ENCODE results near the gene MRPL14. TPM values are rescaled to one million over a fixed set of nuclear protein-coding genes. Genes with fewer than 3 reads are reported as not detected.

Gene MRPL14
- total RNA-seq, 1 experiment from 2014 or later = 87.6 TPM

GRCh38 chr6:44104481-44105021 lies 22.7 kb downstream of the MRPL14 start:
- peaks cover 4% of the 10 kb centered on the region for H3K36me3 ChIP-seq (ENCODE audit: control insufficient read depth, insufficient read depth, low read length)
- H3K27me3 ChIP-seq (replicated peaks; ENCODE audit: control insufficient read depth, insufficient read depth, low read length) = no peaks in the 10 kb centered on the region
- TF ChIP-seq, protein P1, sequence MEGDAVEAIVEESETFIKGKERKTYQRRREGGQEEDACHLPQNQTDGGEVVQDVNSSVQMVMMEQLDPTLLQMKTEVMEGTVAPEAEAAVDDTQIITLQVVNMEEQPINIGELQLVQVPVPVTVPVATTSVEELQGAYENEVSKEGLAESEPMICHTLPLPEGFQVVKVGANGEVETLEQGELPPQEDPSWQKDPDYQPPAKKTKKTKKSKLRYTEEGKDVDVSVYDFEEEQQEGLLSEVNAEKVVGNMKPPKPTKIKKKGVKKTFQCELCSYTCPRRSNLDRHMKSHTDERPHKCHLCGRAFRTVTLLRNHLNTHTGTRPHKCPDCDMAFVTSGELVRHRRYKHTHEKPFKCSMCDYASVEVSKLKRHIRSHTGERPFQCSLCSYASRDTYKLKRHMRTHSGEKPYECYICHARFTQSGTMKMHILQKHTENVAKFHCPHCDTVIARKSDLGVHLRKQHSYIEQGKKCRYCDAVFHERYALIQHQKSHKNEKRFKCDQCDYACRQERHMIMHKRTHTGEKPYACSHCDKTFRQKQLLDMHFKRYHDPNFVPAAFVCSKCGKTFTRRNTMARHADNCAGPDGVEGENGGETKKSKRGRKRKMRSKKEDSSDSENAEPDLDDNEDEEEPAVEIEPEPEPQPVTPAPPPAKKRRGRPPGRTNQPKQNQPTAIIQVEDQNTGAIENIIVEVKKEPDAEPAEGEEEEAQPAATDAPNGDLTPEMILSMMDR (IDR thresholded peaks at IDR 0.05; ENCODE audit: insufficient read depth in 1 of 2, low read depth in 1 of 2, low read length in 1 of 2, severe bottlenecking in 1 of 2, unreplicated experiment in 1 of 2) = no peak
- POLR2A ChIA-PET = no interaction called here
- 0 out of 2 replicates have a peak, but pooled peaks cover 4% of the 10 kb centered on the region for H3K4me1 ChIP-seq
- DNase-seq = no peak
- H3K9me3 ChIP-seq = no peaks in the 10 kb centered on the region
- CTCF ChIA-PET = no interaction called here
- intact Hi-C loops (cut with micrococcal nuclease; ENCODE audit: unreplicated experiment) = no loop called here
- Mint-ChIP-seq H3K4me1 (ENCODE audit: low read depth, unreplicated experiment) (peaks cover 12% of the 10 kb centered on the region), H3K27ac (ENCODE audit: unreplicated experiment) (no peak overlapping the region), H3K4me3 (ENCODE audit: unreplicated experiment) (no peak overlapping the region), H3K27me3 (ENCODE audit: insufficient read depth, unreplicated experiment) (no peaks in the 10 kb centered on the region), H3K36me3 (ENCODE audit: insufficient read depth, unreplicated experiment) (peaks cover 61% of the 10 kb centered on the region), H3K9me3 (ENCODE audit: unreplicated experiment) (no peaks in the 10 kb centered on the region)
- no peak overlapping the region for H3K4me3 ChIP-seq (ENCODE audit: low read depth, low read length)
- no TSS peak for BruUV-seq (replicated peaks)

DNA sequence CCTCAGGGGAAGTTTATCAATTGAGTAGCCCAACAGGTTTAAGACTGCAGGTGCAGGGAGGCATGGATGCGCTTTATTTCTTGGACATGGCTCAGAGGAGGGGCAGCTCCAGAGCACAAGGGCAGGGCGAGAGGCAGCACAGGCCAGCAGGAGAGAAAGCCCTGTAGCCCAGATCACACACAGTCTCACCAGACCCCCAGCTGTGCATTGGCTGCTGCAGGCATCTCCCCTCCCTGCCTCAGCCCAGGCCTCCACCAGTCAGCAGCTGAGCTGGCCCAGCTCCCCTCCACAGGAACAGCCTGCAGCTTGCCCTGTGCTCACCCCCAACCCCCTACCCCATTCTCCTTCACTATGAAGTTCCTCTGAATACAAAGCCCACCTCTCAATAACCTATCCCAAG lies 24.7 kb downstream of the MRPL14 start:
- CTCF ChIA-PET = interaction anchor here (0.6 kb wide), 1 partner anchor 134 kb away, joined by 5 read pairs; no protein-coding TSS in a partner anchor
- H3K4me3 Mint-ChIP-seq (ENCODE audit: unreplicated experiment) = no peak overlapping the region
- 0 out of 2 replicates have a peak, but pooled peaks cover 4% of the 10 kb centered on the region for H3K4me1 ChIP-seq

GRCh38 chr6:44101832-44102231 lies 25.4 kb downstream of the MRPL14 start:
- H3K4me3 Mint-ChIP-seq (ENCODE audit: unreplicated experiment) = no peak overlapping the region
- TF ChIP-seq, protein P1 (IDR thresholded peaks at IDR 0.05; ENCODE audit: insufficient read depth in 1 of 2, low read depth in 1 of 2, low read length in 1 of 2, severe bottlenecking in 1 of 2, unreplicated experiment in 1 of 2) = no peak
- Histone ChIP-seq H3K27me3 (replicated peaks; ENCODE audit: control insufficient read depth, insufficient read depth, low read length) (no peaks in the 10 kb centered on the region), H3K9me3 (no peaks in the 10 kb centered on the region), H3K36me3 (ENCODE audit: control insufficient read depth, insufficient read depth, low read length) (peaks cover 1% of the 10 kb centered on the region), H3K4me1 (0 out of 2 replicates have a peak, but pooled peaks cover 4% of the 10 kb centered on the region), H3K4me3 (ENCODE audit: low read depth, low read length) (no peak overlapping the region)
- H3K27ac Mint-ChIP-seq (ENCODE audit: unreplicated experiment) = peak overlapping the region; percentile 55
- no peaks in the 10 kb centered on the region for H3K9me3 Mint-ChIP-seq (ENCODE audit: unreplicated experiment)
- BruUV-seq (replicated peaks) = no TSS peak
- H3K27me3 Mint-ChIP-seq (ENCODE audit: insufficient read depth, unreplicated experiment) = no peaks in the 10 kb centered on the region
- CTCF ChIA-PET = interaction anchor here (0.6 to 1.3 kb wide), 2 partner anchors 10 to 135 kb away, joined by 5 read pairs; no protein-coding TSS in a partner anchor
- peaks cover 21% of the 10 kb centered on the region for H3K4me1 Mint-ChIP-seq (ENCODE audit: low read depth, unreplicated experiment)
- intact Hi-C loops (cut with micrococcal nuclease; ENCODE audit: unreplicated experiment) = no loop called here
- peaks cover 53% of the 10 kb centered on the region for H3K36me3 Mint-ChIP-seq (ENCODE audit: insufficient read depth, unreplicated experiment)
- no peak for DNase-seq
- POLR2A ChIA-PET = no interaction called here

More for the DNA sequence above, 24.7 kb downstream of the MRPL14 start:
- no peak overlapping the region for H3K4me3 ChIP-seq (ENCODE audit: low read depth, low read length)
- no TSS peak for BruUV-seq (replicated peaks)
- H3K27me3 ChIP-seq (replicated peaks; ENCODE audit: control insufficient read depth, insufficient read depth, low read length) = no peaks in the 10 kb centered on the region
- POLR2A ChIA-PET = no interaction called here
- TF ChIP-seq, protein P1 (IDR thresholded peaks at IDR 0.05; ENCODE audit: insufficient read depth in 1 of 2, low read depth in 1 of 2, low read length in 1 of 2, severe bottlenecking in 1 of 2, unreplicated experiment in 1 of 2) = no peak
- intact Hi-C loops (cut with micrococcal nuclease; ENCODE audit: unreplicated experiment) = no loop called here
- H3K36me3 Mint-ChIP-seq (ENCODE audit: insufficient read depth, unreplicated experiment) = peaks cover 50% of the 10 kb centered on the region
- H3K27ac Mint-ChIP-seq (ENCODE audit: unreplicated experiment) = peak overlapping the region; percentile 55
- H3K27me3 Mint-ChIP-seq (ENCODE audit: insufficient read depth, unreplicated experiment) = no peaks in the 10 kb centered on the region
- H3K4me1 Mint-ChIP-seq (ENCODE audit: low read depth, unreplicated experiment) = peaks cover 17% of the 10 kb centered on the region
- H3K9me3 ChIP-seq = no peaks in the 10 kb centered on the region
- H3K9me3 Mint-ChIP-seq (ENCODE audit: unreplicated experiment) = no peaks in the 10 kb centered on the region
- peaks cover 1% of the 10 kb centered on the region for H3K36me3 ChIP-seq (ENCODE audit: control insufficient read depth, insufficient read depth, low read length)
- no peak for DNase-seq

All from Caco-2 (cell line).